Measurements from ENCODE around the gene CFAP119.

The CFAP119 gene

GRCh38 chr16:30715750-30716445, 46.0 kb downstream of the CFAP119 start:
- no peak overlapping the region for H3K9ac ChIP-seq (ENCODE audit: low read depth, low read length)
- no peaks in the 10 kb centered on the region for H3K9me3 ChIP-seq (ENCODE audit: control insufficient read depth, insufficient read depth, low read length)
- no peak overlapping the region for H3K4me3 ChIP-seq (ENCODE audit: low read depth, low read length)
- H3K4me1 ChIP-seq (ENCODE audit: control insufficient read depth, insufficient read depth, low read length), result no peaks in the 10 kb centered on the region
- H3K27ac ChIP-seq (ENCODE audit: low read depth, low read length), result no peak overlapping the region
- H3K36me3 ChIP-seq (ENCODE audit: control insufficient read depth, insufficient read depth, low read length), result peaks cover 91% of the 10 kb centered on the region
- no peaks in the 10 kb centered on the region for H3K27me3 ChIP-seq (ENCODE audit: control insufficient read depth, insufficient read depth, low read length)

DNA sequence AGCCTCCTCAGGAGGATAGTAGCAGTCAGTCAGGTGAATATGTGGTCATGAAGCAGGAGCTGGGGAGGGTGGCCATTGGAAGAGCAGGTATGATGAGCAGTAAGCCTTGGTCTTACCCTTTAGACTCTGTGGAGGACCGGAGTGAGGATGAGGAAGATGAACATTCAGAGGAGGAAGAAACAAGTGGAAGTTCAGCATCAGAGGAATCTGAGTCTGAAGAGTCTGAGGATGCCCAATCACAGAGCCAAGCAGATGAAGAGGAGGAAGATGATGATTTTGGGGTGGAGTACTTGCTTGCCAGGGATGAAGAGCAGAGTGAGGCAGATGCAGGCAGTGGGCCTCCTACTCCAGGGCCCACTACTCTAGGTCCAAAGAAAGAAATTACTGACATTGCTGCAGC, 50.1 kb downstream of the CFAP119 start:
- H3K9ac ChIP-seq (ENCODE audit: low read depth, low read length), result no peak overlapping the region
- H3K27ac ChIP-seq (ENCODE audit: low read depth, low read length), result no peak overlapping the region
- H3K4me3 ChIP-seq (ENCODE audit: low read depth, low read length), result no peak overlapping the region
- H3K36me3 ChIP-seq (ENCODE audit: control insufficient read depth, insufficient read depth, low read length), result peaks cover 97% of the 10 kb centered on the region
- H3K27me3 ChIP-seq (ENCODE audit: control insufficient read depth, insufficient read depth, low read length), result no peaks in the 10 kb centered on the region
- H3K9me3 ChIP-seq (ENCODE audit: control insufficient read depth, insufficient read depth, low read length), result no peaks in the 10 kb centered on the region
- no peaks in the 10 kb centered on the region for H3K4me1 ChIP-seq (ENCODE audit: control insufficient read depth, insufficient read depth, low read length)

- Histone ChIP-seq H3K36me3 (ENCODE audit: control insufficient read depth, insufficient read depth, low read length) (peaks cover 97% of the 10 kb centered on the region), H3K9ac (ENCODE audit: low read depth, low read length) (no peak overlapping the region), H3K9me3 (ENCODE audit: control insufficient read depth, insufficient read depth, low read length) (no peaks in the 10 kb centered on the region), H3K4me3 (ENCODE audit: low read depth, low read length) (no peak overlapping the region), H3K4me1 (ENCODE audit: control insufficient read depth, insufficient read depth, low read length) (no peaks in the 10 kb centered on the region), H3K27me3 (ENCODE audit: control insufficient read depth, insufficient read depth, low read length) (no peaks in the 10 kb centered on the region), H3K27ac (ENCODE audit: low read depth, low read length) (no peak overlapping the region)
Measured at GRCh38 chr16:30710971-30711370, 50.9 kb downstream of the CFAP119 start.

All from HUES48 (cell line).